IPS DF 19.7 (cell line): ENCODE measurements around the gene SPRY2.

Source experiments
- DNase-seq: peaks from one replicate; pipeline ENCODE4 v3.0.0-alpha.2; 2013; ENCODE audit warnings: low read depth, low spot score

The SPRY2 gene

GRCh38 chr13:80314711-80315653 lies 25.9 kb downstream of the SPRY2 start:
- no peak for DNase-seq

- no peak for DNase-seq
These were observed 27.2 kb downstream of the SPRY2 start for GRCh38 chr13:80313668-80314256.

DNA sequence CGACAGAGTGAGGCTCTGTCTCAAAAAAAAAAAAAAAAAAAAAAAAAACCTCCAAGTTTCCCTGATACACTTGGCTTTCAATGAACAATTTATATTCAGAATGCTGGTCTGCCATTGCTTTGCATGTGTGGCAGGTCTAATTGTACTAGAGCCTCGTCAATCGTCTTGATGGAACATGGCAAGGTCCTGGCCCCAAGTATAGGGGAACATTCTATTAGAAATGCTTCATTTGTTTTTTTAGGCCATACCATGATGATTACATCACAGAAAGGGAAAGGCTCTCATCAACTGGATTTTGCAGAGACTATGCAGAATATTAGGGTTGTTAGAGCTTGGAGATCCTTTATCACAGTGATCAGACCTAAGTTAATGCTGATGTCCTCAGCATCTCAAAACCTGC lies 28.0 kb downstream of the SPRY2 start:
- DNase-seq = no peak

DNA sequence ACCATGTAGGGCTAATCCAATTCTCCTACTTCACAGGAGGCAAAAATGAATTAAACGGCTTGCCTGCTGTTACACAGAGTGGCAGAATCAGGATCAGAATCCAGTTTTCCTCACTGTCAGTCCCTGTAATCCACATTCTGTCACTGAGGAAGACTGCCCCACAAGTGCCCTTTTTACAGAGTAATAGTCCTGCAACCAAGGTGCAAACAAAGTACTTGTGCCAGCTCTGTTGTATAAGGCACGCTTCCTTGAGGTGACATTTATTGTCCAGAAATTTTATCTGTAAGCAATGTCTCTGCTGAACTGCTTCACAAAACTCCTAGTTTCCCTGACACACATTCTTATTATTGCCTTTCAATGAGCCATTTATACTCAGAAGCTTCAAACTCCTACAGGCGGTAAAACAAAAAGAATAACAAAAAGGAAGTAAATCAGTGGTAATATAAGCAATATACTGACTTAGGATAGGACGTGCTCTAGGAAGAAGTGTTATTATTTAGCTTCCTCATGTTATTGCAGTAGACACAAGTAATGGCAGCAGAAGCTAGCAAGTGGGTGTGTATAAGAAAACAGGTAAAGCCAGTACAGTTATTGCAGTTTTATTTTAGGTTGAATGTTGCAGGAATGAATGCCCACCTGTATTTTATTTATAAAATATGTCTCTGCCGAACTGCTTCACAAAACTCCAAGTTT lies 28.8 kb downstream of the SPRY2 start:
- DNase-seq = no peak

DNA sequence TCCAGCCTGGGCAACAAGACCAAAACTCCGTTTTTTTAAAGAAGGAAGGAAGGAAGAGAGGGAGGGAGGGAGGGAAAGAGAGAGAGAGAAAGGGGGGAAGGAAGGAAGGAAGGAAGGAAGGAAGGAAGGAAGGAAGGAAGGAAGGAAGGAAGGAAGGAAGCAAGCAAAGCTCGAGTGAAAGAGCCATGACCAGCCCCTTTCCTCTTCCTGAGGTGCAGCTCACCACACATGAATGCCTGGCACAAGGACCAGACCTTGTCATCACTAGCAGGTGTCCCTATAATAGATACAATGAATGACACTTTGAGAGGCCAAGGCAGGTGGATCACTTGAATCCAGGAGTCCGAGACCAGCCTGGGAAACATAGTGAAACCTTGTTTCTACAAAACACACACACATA lies 31.0 kb downstream of the SPRY2 start:
- DNase-seq = no peak

DNA sequence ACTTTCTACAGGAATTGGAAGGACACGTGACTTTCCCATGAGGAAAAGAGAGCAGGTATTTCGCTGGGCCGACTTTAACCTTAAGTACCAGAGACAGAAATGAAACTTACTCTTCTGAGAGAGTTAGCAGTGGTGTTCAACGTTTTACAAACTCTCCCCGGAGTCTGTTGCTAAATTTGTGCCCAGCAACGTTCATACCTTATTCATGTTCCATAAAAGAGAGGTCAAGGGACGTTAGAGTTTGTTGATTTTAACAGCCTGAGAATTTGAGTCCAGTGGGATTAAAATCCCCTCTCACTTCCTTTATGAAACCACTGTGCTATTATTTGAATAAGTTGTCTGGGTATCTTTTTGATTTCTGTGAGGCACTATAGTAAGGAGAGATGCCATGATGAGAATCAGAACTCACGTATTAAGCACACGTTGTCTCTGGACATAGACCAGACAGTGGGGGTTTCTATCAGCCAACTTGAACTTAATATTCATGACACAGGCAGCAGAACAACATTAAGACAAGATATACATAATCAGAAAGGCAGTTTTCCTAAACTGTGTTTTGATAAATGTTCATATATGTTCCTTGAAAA lies 33.4 kb downstream of the SPRY2 start:
- DNase-seq = no peak

DNA sequence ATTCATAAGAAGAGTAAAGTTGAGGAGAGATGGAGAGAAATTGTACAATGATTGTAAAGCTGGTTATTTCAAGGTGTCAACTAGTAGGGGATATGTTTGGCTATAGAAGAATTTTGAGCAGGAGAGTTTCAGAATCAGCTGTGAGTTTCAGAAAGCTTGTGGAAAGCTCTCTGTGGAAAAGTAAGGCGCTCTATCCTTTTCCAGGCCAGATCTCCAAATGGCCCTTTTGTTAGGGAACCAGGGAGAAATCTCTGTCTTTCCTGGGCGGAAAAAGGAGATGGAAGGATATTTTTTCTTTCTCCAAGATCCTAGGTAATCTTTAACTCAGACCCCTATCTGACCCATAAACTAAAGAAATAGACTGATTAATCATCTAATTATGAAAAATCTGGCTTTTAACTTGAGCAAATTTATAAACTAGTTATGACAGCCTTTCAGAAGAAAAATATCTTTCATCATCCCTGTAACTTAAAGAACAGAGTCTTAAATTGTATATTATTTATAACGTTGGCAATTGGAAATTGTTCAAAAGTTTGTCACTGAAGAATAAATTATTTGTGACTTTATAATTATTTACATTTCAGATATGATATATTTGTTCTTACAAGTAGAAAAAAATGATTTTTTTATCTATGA lies 34.5 kb downstream of the SPRY2 start:
- DNase-seq = no peak

DNA sequence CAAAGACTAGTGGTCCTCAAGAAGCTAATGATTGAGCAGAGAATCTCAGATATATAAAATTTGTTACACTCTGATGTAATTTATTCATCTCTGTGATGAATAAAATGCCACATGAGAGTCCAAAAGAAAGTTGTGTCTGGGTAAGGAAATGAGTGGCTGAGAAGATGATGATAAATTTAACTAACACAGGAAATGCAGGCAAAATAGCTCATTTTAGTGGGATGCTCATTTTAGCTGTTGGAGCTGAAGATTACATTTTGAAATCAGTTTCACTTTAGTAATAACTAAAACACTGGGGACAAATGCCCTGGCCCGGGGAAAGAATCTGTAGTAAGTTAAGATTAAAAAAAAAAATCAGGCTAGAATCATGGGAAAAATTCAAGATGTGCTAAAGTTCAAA lies 35.2 kb downstream of the SPRY2 start:
- DNase-seq = no peak

DNA sequence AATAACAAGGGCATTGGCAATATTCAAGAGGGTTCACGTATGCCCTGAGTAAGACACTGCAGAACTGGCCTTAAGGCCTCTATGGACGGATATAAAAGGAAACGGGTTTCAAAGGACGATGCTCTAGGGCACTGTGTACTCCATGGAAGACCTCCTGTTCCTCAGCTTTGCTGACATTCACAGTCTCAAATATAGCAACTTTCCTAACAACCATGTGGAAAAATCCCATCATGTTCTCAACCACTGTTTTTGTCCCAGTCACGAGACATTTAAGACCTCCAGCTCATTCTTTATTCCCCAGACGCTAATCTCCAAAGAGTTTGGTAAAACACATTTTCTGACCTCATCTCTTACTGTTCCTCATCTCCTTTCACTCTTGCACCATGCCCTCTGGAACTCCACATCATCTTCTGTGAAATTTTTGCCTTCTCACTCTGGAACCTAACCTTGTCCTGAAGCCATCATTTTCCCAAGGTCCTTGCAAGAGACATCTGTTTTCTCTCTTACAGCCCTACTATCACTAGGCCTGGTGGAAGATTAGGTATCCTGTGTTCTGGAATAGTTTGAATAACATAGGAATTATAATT lies 37.6 kb downstream of the SPRY2 start:
- no peak for DNase-seq

DNA sequence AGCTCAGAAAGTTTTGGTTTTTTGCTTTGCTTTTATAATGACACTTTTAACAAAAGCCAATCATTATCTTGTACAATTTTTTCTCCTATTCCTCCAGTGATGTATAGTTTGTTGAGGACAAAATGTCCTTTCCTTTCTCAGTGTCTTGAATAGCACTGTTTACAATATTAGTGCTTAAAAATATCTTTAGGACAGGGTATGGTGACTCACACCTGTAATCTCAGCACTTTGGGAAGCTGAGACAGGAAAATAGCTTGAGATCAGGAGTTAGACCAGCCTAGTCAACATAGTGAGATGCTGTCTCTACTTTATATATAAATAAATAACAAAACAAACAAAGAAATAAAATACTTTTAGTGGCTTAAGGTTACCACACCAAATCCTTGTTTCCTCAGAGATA lies 41.9 kb downstream of the SPRY2 start:
- DNase-seq = no peak

DNA sequence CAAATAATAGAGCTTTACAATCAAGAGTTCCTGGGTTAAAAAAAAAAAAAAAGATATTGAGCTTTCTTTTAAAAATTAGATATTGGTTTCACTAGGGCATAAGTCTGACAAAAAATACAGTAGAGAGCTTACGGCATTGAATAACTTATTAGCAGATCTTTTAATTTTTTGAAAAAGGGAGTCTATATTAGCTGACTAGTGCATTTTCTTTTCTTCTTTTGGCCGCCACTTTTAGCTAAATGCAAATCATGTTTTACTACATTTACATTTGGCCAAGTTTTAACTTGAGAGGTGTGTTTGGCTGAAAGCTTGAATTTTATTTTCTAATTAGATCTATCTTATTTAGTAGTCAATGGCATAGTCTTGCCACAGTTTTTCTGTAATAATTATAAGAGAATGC lies 43.4 kb downstream of the SPRY2 start:
- no peak for DNase-seq

- peak; percentile 87 for DNase-seq
These were observed 43.8 kb downstream of the SPRY2 start for GRCh38 chr13:80297094-80297493.

DNA sequence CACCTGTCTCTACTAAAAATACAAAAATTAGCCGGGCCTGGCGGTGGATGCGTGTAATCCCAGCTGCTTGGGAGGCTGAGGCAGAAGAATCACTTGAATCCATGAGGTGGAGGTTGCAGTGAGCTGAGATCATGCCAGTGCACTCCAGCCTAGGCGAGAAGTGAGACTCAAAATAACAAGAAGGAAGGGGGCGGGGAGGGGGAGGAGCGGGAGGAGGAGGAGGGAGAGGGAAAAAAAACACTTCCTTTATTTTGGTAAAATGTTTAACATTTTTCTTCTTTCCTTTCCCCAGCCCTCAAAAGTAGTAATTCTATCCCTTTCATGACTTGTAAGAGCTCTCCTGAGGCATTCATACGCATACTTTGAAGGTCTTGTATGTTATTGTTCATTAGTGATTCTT lies 44.3 kb downstream of the SPRY2 start:
- DNase-seq = no peak

DNA sequence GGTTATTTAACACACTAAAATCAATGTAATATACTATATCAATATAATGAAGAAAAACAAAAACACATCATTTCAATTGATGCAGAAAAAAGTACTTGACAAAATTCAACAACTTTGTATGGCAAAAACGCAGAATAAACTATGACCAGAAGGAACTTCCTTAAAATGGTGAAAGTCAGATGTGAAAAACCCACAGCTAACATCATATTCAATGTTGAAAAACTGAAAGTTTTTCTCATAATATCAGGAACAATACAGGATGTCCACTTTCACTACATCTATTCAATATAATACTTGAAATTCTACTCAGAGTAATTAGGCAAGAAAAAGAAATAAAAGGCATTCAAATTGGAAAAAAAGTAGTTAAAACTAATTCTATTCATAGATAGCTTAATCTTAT lies 50.3 kb downstream of the SPRY2 start:
- DNase-seq = no peak
